WTC11 (cell line): Measurements from ENCODE around the gene ZNF677. TPM values are rescaled to one million over a fixed set of nuclear protein-coding genes. Genes with fewer than 3 reads are reported as not detected.
"Not testable (repeated sequence)": the region's sequence is repeated elsewhere in the genome, so short reads cannot be mapped to it uniquely, and the experiment has no call there.

ENCODE experiments used
- ATAC-seq: fragments of 200-7000 bp; cut with Tn5 transposase; 2 replicates; pipeline ENCODE4 v1.10.0; 2021; ENCODE audit warnings: mild to moderate bottlenecking, moderate library complexity
- CTCF ChIA-PET: fragments of 300-600 bp; sonication (Branson Sonifier 250); formaldehyde crosslinking; loops from one replicate; lab custom pipeline; 2021; ENCODE audit warnings: antibody characterized with exemption; lab: Charles Lee
- POLR2A ChIA-PET: fragments of 350-600 bp; sonication (Branson Sonifier 250); formaldehyde crosslinking; loops from one replicate; lab custom pipeline; 2021; ENCODE audit warnings: antibody characterized with exemption; lab: Charles Lee
- DNase-seq: peaks from one replicate; pipeline ENCODE4 v3.0.0; 2021; ENCODE audit warnings: low spot score
- H3K27ac Mint-ChIP-seq: 2 replicates; pipeline ENCODE4 v1.8.0; 2021; ENCODE audit warnings: mixed read lengths
- H3K27me3 Mint-ChIP-seq: 2 replicates; pipeline ENCODE4 v1.8.0; 2021; ENCODE audit warnings: low read depth, mild to moderate bottlenecking, moderate library complexity, mixed read lengths
- H3K36me3 Mint-ChIP-seq: 2 replicates; pipeline ENCODE4 v1.8.0; 2021; ENCODE audit warnings: mixed read lengths
- H3K4me1 Mint-ChIP-seq: 2 replicates; pipeline ENCODE4 v1.8.0; 2022; ENCODE audit warnings: mixed read lengths
- H3K4me3 Mint-ChIP-seq: 2 replicates; pipeline ENCODE4 v1.8.0; 2021; ENCODE audit warnings: mild to moderate bottlenecking, moderate library complexity, mixed read lengths
- H3K9me3 Mint-ChIP-seq: 2 replicates; pipeline ENCODE4 v1.8.0; 2021; ENCODE audit warnings: mixed read lengths
- ATF3 ChIP-seq: sonication (generic); formaldehyde crosslinking; conservative IDR thresholded peaks from 2 replicates; pipeline ENCODE4 v1.8.1; 2022; ENCODE audit warnings: mild to moderate bottlenecking, missing genetic modification reagents
- ATF6 ChIP-seq: sonication (generic); formaldehyde crosslinking; IDR thresholded peaks from 2 replicates; pipeline ENCODE4 v1.8.1; 2023; ENCODE audit warnings: mild to moderate bottlenecking, missing genetic modification reagents
- CDX4 ChIP-seq: fragments of 250-450 bp; sonication (Bioruptor Pico); IDR thresholded peaks from 2 replicates; pipeline ENCODE4 v1.9.0; 2021; ENCODE audit warnings: moderate library complexity, mild to moderate bottlenecking, inconsistent platforms, borderline replicate concordance
- CTCF ChIP-seq: fragments of 200-600 bp; IDR thresholded peaks from 2 replicates; pipeline ENCODE4 v1.8.0; 2022; ENCODE audit warnings: antibody characterized with exemption
- E2F4 ChIP-seq: sonication (generic); formaldehyde crosslinking; IDR thresholded peaks from 2 replicates; pipeline ENCODE4 v1.8.1; 2022; ENCODE audit warnings: low read depth, mild to moderate bottlenecking, moderate library complexity, missing genetic modification reagents, borderline replicate concordance
- EMX1 ChIP-seq: fragments of 250-450 bp; sonication (Bioruptor Pico); IDR thresholded peaks from 2 replicates; pipeline ENCODE4 v1.8.0; 2021; ENCODE audit warnings: mild to moderate bottlenecking
- ESRRA ChIP-seq: sonication (generic); formaldehyde crosslinking; IDR thresholded peaks from 2 replicates; pipeline ENCODE4 v1.8.1; 2022; ENCODE audit warnings: mild to moderate bottlenecking, missing genetic modification reagents, borderline replicate concordance
- FOXJ3 ChIP-seq: sonication (generic); formaldehyde crosslinking; IDR thresholded peaks from 2 replicates; pipeline ENCODE4 v1.9.0; 2021; ENCODE audit warnings: missing genetic modification reagents, mild to moderate bottlenecking, borderline replicate concordance
- FOXP1 ChIP-seq: sonication (generic); formaldehyde crosslinking; IDR thresholded peaks from 2 replicates; pipeline ENCODE4 v1.8.0; 2022; ENCODE audit warnings: missing genetic modification reagents, mild to moderate bottlenecking, moderate library complexity, borderline replicate concordance
- RORB ChIP-seq: fragments of 250-450 bp; sonication (Bioruptor Pico); IDR thresholded peaks from 2 replicates; pipeline ENCODE4 v1.9.0; 2021; ENCODE audit warnings: mild to moderate bottlenecking
- ZNF121 ChIP-seq: sonication (generic); formaldehyde crosslinking; IDR thresholded peaks from 2 replicates; pipeline ENCODE4 v1.8.0; 2023; ENCODE audit warnings: missing genetic modification reagents
- ZNF232 ChIP-seq: sonication (generic); formaldehyde crosslinking; IDR thresholded peaks from 2 replicates; pipeline ENCODE4 v1.8.0; 2022; ENCODE audit warnings: mild to moderate bottlenecking, missing genetic modification reagents
- ZNF263 ChIP-seq: sonication (generic); formaldehyde crosslinking; IDR thresholded peaks from 2 replicates; pipeline ENCODE4 v1.8.1; 2022; ENCODE audit warnings: low read depth, mild to moderate bottlenecking, moderate library complexity, missing genetic modification reagents
- ZNF281 ChIP-seq: sonication (generic); formaldehyde crosslinking; IDR thresholded peaks from 2 replicates; pipeline ENCODE4 v1.8.0; 2023; ENCODE audit warnings: mild to moderate bottlenecking, missing genetic modification reagents
- total RNA-seq: library from RNA; stranded (reverse); gene quantifications from 3 replicates; pipeline ENCODE4 v1.2.3, GENCODE V29; 2021

The ZNF677 gene
- total RNA-seq, 1 experiment from 2014 or later: 58.8 TPM

GRCh38 chr19:53285087-53285486, 30.4 kb upstream of the ZNF677 start (continued):
- TF ChIP-seq ZNF281 (CRISPR knock-in tag) (no peak), RORB (CRISPR knock-in tag) (no peak), ESRRA (CRISPR knock-in tag) (no peak), ZNF121 (CRISPR knock-in tag) (no peak), FOXJ3 (no peak), ZNF263 (CRISPR knock-in tag) (no peak), ATF6 (CRISPR knock-in tag) (no peak), CDX4 (no peak), ZNF232 (CRISPR knock-in tag) (no peak), E2F4 (CRISPR knock-in tag) (no peak), CTCF (no peak), EMX1 (no peak), FOXP1 (CRISPR knock-in tag) (no peak)

GRCh38 chr19:53281947-53282346, 27.3 kb upstream of the ZNF677 start:
- H3K4me1 Mint-ChIP-seq: peaks cover 13% of the 10 kb centered on the region
- H3K4me3 Mint-ChIP-seq, H3K27me3 Mint-ChIP-seq, H3K36me3 Mint-ChIP-seq, CTCF ChIA-PET, H3K9me3 Mint-ChIP-seq, H3K27ac Mint-ChIP-seq, POLR2A ChIA-PET: not testable (repeated sequence)
- DNase-seq (peak; percentile 70), ATAC-seq (peak; percentile 96)

GRCh38 chr19:53275480-53275879, 20.8 kb upstream of the ZNF677 start:
- H3K4me3 Mint-ChIP-seq: no peak overlapping the region
- H3K27ac Mint-ChIP-seq: no peak overlapping the region
- no peak for TF ChIP-seq ATF3 (CRISPR knock-in tag)
- ChIA-PET POLR2A (no interaction called here), CTCF (no interaction called here)
- ATAC-seq: no peak
- peaks cover 3% of the 10 kb centered on the region for H3K36me3 Mint-ChIP-seq
- peaks cover 8% of the 10 kb centered on the region for H3K27me3 Mint-ChIP-seq
- peaks cover 25% of the 10 kb centered on the region for H3K9me3 Mint-ChIP-seq
- no peak for DNase-seq
- peaks cover 13% of the 10 kb centered on the region for H3K4me1 Mint-ChIP-seq
